ENCODE measurements around the gene PHACTR4.
"Not testable (repeated sequence)": the region's sequence is repeated elsewhere in the genome, so short reads cannot be mapped to it uniquely, and the experiment has no call there.

DNA sequence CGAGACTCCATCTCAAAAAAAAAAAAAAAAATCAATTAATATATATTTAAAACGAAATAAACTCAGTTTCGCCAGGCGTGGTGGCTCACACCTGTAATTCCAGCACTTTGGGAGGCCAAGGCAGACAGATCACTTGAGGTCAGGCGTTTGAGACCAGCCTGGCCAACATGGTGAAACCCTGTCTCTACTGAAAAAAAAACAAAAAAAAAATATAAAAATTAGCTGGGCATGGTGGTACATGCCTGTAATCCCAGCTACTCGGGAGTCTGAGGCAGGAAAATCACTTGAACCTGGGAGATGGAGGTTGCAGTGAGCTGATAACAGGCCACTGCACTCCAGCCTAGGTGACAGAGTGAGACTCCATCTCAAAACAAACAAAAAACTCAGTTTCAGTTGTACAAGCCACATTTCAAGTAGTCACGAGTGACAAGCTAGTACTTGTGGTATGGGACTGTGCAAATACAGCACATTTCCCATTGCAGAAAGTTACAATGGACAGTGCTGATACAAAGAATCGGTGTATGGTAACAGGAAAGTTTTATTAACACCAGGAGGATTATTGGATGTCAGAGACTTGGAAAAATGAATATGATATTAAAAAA lies 172.0 kb downstream of the PHACTR4 start:
- TF ChIP-seq, protein P1, sequence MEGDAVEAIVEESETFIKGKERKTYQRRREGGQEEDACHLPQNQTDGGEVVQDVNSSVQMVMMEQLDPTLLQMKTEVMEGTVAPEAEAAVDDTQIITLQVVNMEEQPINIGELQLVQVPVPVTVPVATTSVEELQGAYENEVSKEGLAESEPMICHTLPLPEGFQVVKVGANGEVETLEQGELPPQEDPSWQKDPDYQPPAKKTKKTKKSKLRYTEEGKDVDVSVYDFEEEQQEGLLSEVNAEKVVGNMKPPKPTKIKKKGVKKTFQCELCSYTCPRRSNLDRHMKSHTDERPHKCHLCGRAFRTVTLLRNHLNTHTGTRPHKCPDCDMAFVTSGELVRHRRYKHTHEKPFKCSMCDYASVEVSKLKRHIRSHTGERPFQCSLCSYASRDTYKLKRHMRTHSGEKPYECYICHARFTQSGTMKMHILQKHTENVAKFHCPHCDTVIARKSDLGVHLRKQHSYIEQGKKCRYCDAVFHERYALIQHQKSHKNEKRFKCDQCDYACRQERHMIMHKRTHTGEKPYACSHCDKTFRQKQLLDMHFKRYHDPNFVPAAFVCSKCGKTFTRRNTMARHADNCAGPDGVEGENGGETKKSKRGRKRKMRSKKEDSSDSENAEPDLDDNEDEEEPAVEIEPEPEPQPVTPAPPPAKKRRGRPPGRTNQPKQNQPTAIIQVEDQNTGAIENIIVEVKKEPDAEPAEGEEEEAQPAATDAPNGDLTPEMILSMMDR (conservative IDR thresholded peaks at IDR 0.05 in 1 of 2, IDR thresholded peaks at IDR 0.05 in 1 of 2; ENCODE audit: low read depth in 1 of 2, low read length in 2 of 2): not testable (repeated sequence)
- TF ChIP-seq EZH2 (IDR thresholded peaks at IDR 0.05; ENCODE audit: low read length, missing control alignments): not testable (repeated sequence)

All from fibroblast of lung (primary cell).